HepG2 (cell line): ENCODE measurements around the gene ATP8B4. TPM values are rescaled to one million over a fixed set of nuclear protein-coding genes. Genes with fewer than 3 reads are reported as not detected.

Source experiments
- ATAC-seq: fragments of 200-7000 bp; cut with Tn5 transposase; 3 replicates; pipeline ENCODE4 v1.9.1; 2020; ENCODE audit warnings: mild to moderate bottlenecking, moderate library complexity
- BruUV-seq: library from RNA; stranded (reverse); fragments of 400-500 nt; replicated peaks from 2 replicates; lab custom pipeline; 2021; lab: Mats Ljungman, UMichigan
- CTCF ChIA-PET: fragments of 300-600 bp; formaldehyde crosslinking; extraction: SDS; loops from one replicate; lab custom pipeline; 2021; ENCODE audit warnings: low total read pairs, inconsistent platforms, low intra/inter-chr PET ratio; lab: Yijun Ruan, JAX
- POLR2A ChIA-PET: fragments of 350-600 bp; sonication (Branson Sonifier 250); formaldehyde crosslinking; loops from one replicate; lab custom pipeline; 2020; ENCODE audit warnings: antibody characterized with exemption, inconsistent platforms; lab: Yijun Ruan, JAX
- DNase-seq: peaks from one replicate; pipeline ENCODE4 v3.0.0-alpha.2; 2015; ENCODE audit warnings: low spot score
- FAIRE-seq: peaks from 3 replicates; lab custom pipeline; 2011; peaks lifted over from hg19 to GRCh38; lab: Jason Lieb, UNC
- H2AFZ ChIP-seq: one replicate; pipeline ENCODE4 v1.6.1; 2011; ENCODE audit warnings: low read length, inconsistent platforms
- H3K27ac ChIP-seq: fragments of 300-600 bp; 3 replicates; pipeline ENCODE4 v1.8.0; 2011; ENCODE audit warnings: mixed run types, mild to moderate bottlenecking, mixed read lengths, low read length, inconsistent platforms; ENCODE audit not compliant: insufficient read depth; ENCODE audit errors: extremely low read length
- H3K27me3 ChIP-seq, 2 experiments: fragments of 200-600 bp in 1 of 2; 2 replicates in 1 of 2; 3 replicates in 1 of 2; pipeline versions ENCODE4 v1.6.0 to v1.8.0; 2011; ENCODE audit warnings: low read length in 2 of 2, mild to moderate bottlenecking in 2 of 2, moderate library complexity in 2 of 2, inconsistent platforms in 1 of 2; ENCODE audit not compliant: insufficient read depth in 2 of 2, control insufficient read depth in 1 of 2
- H3K36me3 ChIP-seq, 2 experiments: fragments of 200-600 bp in 1 of 2; replicated peaks in 1 of 2; 2 replicates in 1 of 2; 3 replicates in 1 of 2; pipeline versions ENCODE4 v1.5.1 to v1.8.0; 2011; ENCODE audit warnings: low read length in 2 of 2, inconsistent platforms in 1 of 2; ENCODE audit not compliant: insufficient read depth in 2 of 2, control insufficient read depth in 1 of 2
- H3K4me1 ChIP-seq: 2 replicates; pipeline ENCODE4 v1.5.1; 2012; ENCODE audit warnings: low read length, inconsistent platforms; ENCODE audit not compliant: insufficient read depth
- H3K4me2 ChIP-seq: 2 replicates; pipeline ENCODE4 v1.6.0; 2011; ENCODE audit warnings: low read depth, low read length, inconsistent platforms
- H3K4me3 ChIP-seq, 3 experiments: fragments of 200-600 bp in 1 of 3; sonication (generic), shearing (Covaris generic) in 1 of 3; replicated peaks in 1 of 3; 2 replicates each; pipeline ENCODE4 v1.5.1; 2011 to 2016; ENCODE audit warnings: low read length in 3 of 3, inconsistent platforms in 2 of 3, low read depth in 2 of 3, mild to moderate bottlenecking in 2 of 3, control low read depth in 1 of 3, mixed read lengths in 1 of 3; ENCODE audit not compliant: insufficient read depth in 1 of 3
- H3K79me2 ChIP-seq: one replicate; pipeline ENCODE4 v1.6.1; 2011; ENCODE audit warnings: low read length, inconsistent platforms; ENCODE audit not compliant: insufficient read depth
- H3K9ac ChIP-seq: 2 replicates; pipeline ENCODE4 v1.6.0; 2011; ENCODE audit warnings: mild to moderate bottlenecking, low read depth, low read length, inconsistent platforms; ENCODE audit not compliant: insufficient read depth
- H3K9me3 ChIP-seq: 2 replicates; pipeline ENCODE4 v1.5.1; 2012; ENCODE audit warnings: mild to moderate bottlenecking, low read length
- H4K20me1 ChIP-seq: 2 replicates; pipeline ENCODE4 v1.6.0; 2011; ENCODE audit warnings: inconsistent platforms, mild to moderate bottlenecking, low read length, moderate library complexity; ENCODE audit not compliant: insufficient read depth
- GRHL1 ChIP-seq: sonication (generic); formaldehyde crosslinking; conservative IDR thresholded peaks from 2 replicates; pipeline ENCODE4 v1.8.0; 2022; ENCODE audit warnings: missing genetic modification reagents
- MLXIP ChIP-seq: sonication (generic); formaldehyde crosslinking; IDR thresholded peaks from 2 replicates; pipeline ENCODE4 v1.9.0; 2021; ENCODE audit warnings: missing genetic modification reagents, borderline replicate concordance
- MYNN ChIP-seq: sonication (generic); formaldehyde crosslinking; IDR thresholded peaks from 2 replicates; pipeline ENCODE4 v1.4.0; 2020; ENCODE audit warnings: mild to moderate bottlenecking, low read depth, missing genetic modification reagents
- PHF21A ChIP-seq: sonication (generic); formaldehyde crosslinking; IDR thresholded peaks from 2 replicates; pipeline ENCODE4 v1.5.0; 2020; ENCODE audit warnings: mild to moderate bottlenecking, missing genetic modification reagents
- POGK ChIP-seq: sonication (generic); formaldehyde crosslinking; conservative IDR thresholded peaks from 2 replicates; pipeline ENCODE4 v1.8.0; 2022; ENCODE audit warnings: mild to moderate bottlenecking, moderate library complexity, missing genetic modification reagents
- TIGD3 ChIP-seq: sonication (generic); formaldehyde crosslinking; IDR thresholded peaks from 2 replicates; pipeline ENCODE4 v1.5.1; 2020; ENCODE audit warnings: mild to moderate bottlenecking, missing genetic modification reagents, borderline replicate concordance
- ZBTB26 ChIP-seq: IDR thresholded peaks from 2 replicates; pipeline ENCODE4 v1.6.1; 2016; ENCODE audit warnings: missing compliant biosample characterization, missing genetic modification reagents, borderline replicate concordance
- ZGPAT ChIP-seq: IDR thresholded peaks from 2 replicates; pipeline ENCODE4 v1.6.1; 2016; ENCODE audit warnings: mild to moderate bottlenecking
- ZNF256 ChIP-seq: sonication (generic); formaldehyde crosslinking; conservative IDR thresholded peaks from 2 replicates; pipeline ENCODE4 v1.4.0; 2020; ENCODE audit warnings: missing genetic modification reagents
- ZNF337 ChIP-seq: sonication (generic); formaldehyde crosslinking; IDR thresholded peaks from 2 replicates; pipeline ENCODE4 v1.5.1; 2020; ENCODE audit warnings: missing genetic modification reagents, low read depth, mild to moderate bottlenecking, borderline replicate concordance
- ZNF350 ChIP-seq: sonication (generic); formaldehyde crosslinking; IDR thresholded peaks from 2 replicates; pipeline ENCODE4 v1.4.0; 2020; ENCODE audit warnings: mild to moderate bottlenecking, low read depth, missing genetic modification reagents, borderline replicate concordance
- ZSCAN25 ChIP-seq: sonication (generic); formaldehyde crosslinking; IDR thresholded peaks from 2 replicates; pipeline ENCODE4 v1.8.0; 2022; ENCODE audit warnings: mild to moderate bottlenecking, missing genetic modification reagents
- WGBS: methylation state at CpG from one replicate; pipeline ENCODE4 v1.1.6; 2017; ENCODE audit warnings: low lambda C conversion rate; 5-methylcytosine and 5-hydroxymethylcytosine counted together
- in situ Hi-C: cut with HindIII; loops from 2 replicates; pipeline ENCODE4 v1.10.0; 2017; ENCODE audit warnings: low pct_unique_long_range_greater_than_20kb; ENCODE audit not compliant: extremely low pct_ligation_motif_present
- intact Hi-C: fragments of 100-400 bp; cut with micrococcal nuclease; formaldehyde crosslinking; loops from one replicate; pipeline ENCODE4 v1.10.0; 2022; ENCODE audit not compliant: unreplicated experiment
- polyA plus RNA-seq, 8 experiments: library from polyadenylated mRNA; depleted of rRNA in 3 of 8; stranded (reverse) in 7 of 8; unstranded in 1 of 8; fragments of >200 nt; fragmentation: Illumina TruSeq in 4 of 8; extraction: Trizol in 4 of 8; gene quantifications; 2 replicates each; pipeline versions ENCODE4 v1.2.1 to v1.2.3, GENCODE V29; 2011 to 2016; ENCODE audit warnings: low read depth in 4 of 8, missing spikeins in 1 of 8, mixed read lengths in 1 of 8; ENCODE audit not compliant: insufficient read depth in 1 of 8
- total RNA-seq, 5 experiments: library from RNA; depleted of rRNA; stranded (reverse); fragments of >200 nt; fragmentation: Illumina TruSeq; extraction: Trizol; gene quantifications; 2 replicates each; pipeline ENCODE4 v1.2.3, GENCODE V29; 2016; ENCODE audit warnings: low read depth in 1 of 5

The ATP8B4 gene
- total and polyA plus RNA-seq, 2 of the 13 experiments (the other 11 are each of a cell fraction or from before 2014, with no cell fraction given): 0.24 to 0.69 TPM

- Histone ChIP-seq H3K27ac (no peak overlapping the region), H3K36me3 (no peaks in the 10 kb centered on the region), H2AFZ (no peak overlapping the region), H3K27me3 (no peaks in the 10 kb centered on the region; a peak in 1 of 5 replicates), H4K20me1 (no peaks in the 10 kb centered on the region), H3K4me1 (no peaks in the 10 kb centered on the region), H3K9me3 (no peaks in the 10 kb centered on the region), H3K9ac (no peak overlapping the region), H3K4me2 (no peak overlapping the region), H3K4me3 (no peak overlapping the region), H3K79me2 (no peaks in the 10 kb centered on the region)
- POLR2A ChIA-PET: no interaction called here
- no peak for FAIRE-seq
- BruUV-seq: no TSS peak
- intact Hi-C loops: no loop called here
- in situ Hi-C loops: no loop called here
- ATAC-seq: no peak
- WGBS: 88% methylated on average over 2 of the region's 2 CpGs
- no peak for DNase-seq
- CTCF ChIA-PET: no interaction called here
- TF ChIP-seq ZNF337 (CRISPR knock-in tag) (no peak), POGK (CRISPR knock-in tag) (no peak), MLXIP (no peak), ZNF350 (no peak), ZNF256 (CRISPR knock-in tag) (no peak), TIGD3 (CRISPR knock-in tag) (no peak), GRHL1 (no peak), MYNN (no peak), ZSCAN25 (CRISPR knock-in tag) (no peak), ZBTB26 (CRISPR knock-in tag) (no peak), ZGPAT (no peak), PHF21A (no peak)
These were observed 220.3 kb downstream of the ATP8B4 start for GRCh38 chr15:49898575-49899283.
